GM19043 (cell line): Measurements from ENCODE around the gene STK11IP.

Source experiments
- ATAC-seq: cut with Tn5 transposase; IDR thresholded peaks from one replicate; pipeline ENCODE4 v1.9.1; 2021; ENCODE audit warnings: low read depth; ENCODE audit not compliant: unreplicated experiment

The STK11IP gene

GRCh38 chr2:219575566-219576504 is 21.8 kb upstream of the STK11IP start:
- ATAC-seq, result no peak

- no peak for ATAC-seq
These were observed 20.9 kb upstream of the STK11IP start for GRCh38 chr2:219576505-219577388.

- ATAC-seq, result no peak
These were observed 18.6 kb upstream of the STK11IP start for GRCh38 chr2:219578811-219579613.

- no peak for ATAC-seq
These were observed 16.3 kb upstream of the STK11IP start for GRCh38 chr2:219581346-219581745.

GRCh38 chr2:219591091-219591490 is 6.6 kb upstream of the STK11IP start:
- no peak for ATAC-seq

GRCh38 chr2:219592736-219593135 is 4.9 kb upstream of the STK11IP start:
- ATAC-seq, result no peak

- no peak for ATAC-seq
These were observed 4.5 kb upstream of the STK11IP start for GRCh38 chr2:219593154-219593553.

GRCh38 chr2:219595256-219595655 is 2.4 kb upstream of the STK11IP start:
- ATAC-seq, result no peak

GRCh38 chr2:219596954-219597551 is 604 bp upstream of the STK11IP start:
- peak; percentile 1 for ATAC-seq

GRCh38 chr2:219598308-219599078 is 836 bp downstream of the STK11IP start:
- no peak for ATAC-seq

- no peak for ATAC-seq
These were observed 6.1 kb downstream of the STK11IP start for GRCh38 chr2:219603771-219604170.

- no peak for ATAC-seq
These were observed 7.9 kb downstream of the STK11IP start for GRCh38 chr2:219605607-219605954.

GRCh38 chr2:219607931-219608330 is 10.3 kb downstream of the STK11IP start:
- ATAC-seq, result no peak

- ATAC-seq, result no peak
These were observed 10.8 kb downstream of the STK11IP start for GRCh38 chr2:219608399-219608964.

- ATAC-seq, result no peak
These were observed 11.6 kb downstream of the STK11IP start for GRCh38 chr2:219609149-219609750.

GRCh38 chr2:219611306-219611705 is 13.6 kb downstream of the STK11IP start:
- ATAC-seq, result no peak

- ATAC-seq, result no peak
These were observed 14.4 kb downstream of the STK11IP start for GRCh38 chr2:219611866-219612576.
